Activated CD4-positive, alpha-beta T cell treated with anti-CD3 and anti-CD28 coated beads for 36 hours (primary cell): ENCODE measurements around the gene RAB18. TPM values are rescaled to one million over a fixed set of nuclear protein-coding genes. Genes with fewer than 3 reads are reported as not detected.

Experiments used
- ATAC-seq: fragments of 200-7000 bp; cut with Tn5 transposase; one replicate; pipeline ENCODE4 v1.10.0; 2021; ENCODE audit warnings: mild to moderate bottlenecking, moderate library complexity
- CTCF ChIA-PET: fragments of 350-600 bp; sonication (Branson Sonifier 250); formaldehyde crosslinking; loops from one replicate; lab custom pipeline; 2021; ENCODE audit warnings: antibody characterized with exemption; lab: Charles Lee
- POLR2A ChIA-PET: fragments of 350-600 bp; sonication (Branson Sonifier 250); formaldehyde crosslinking; loops from one replicate; lab custom pipeline; 2021; ENCODE audit warnings: antibody characterized with exemption, inconsistent platforms; lab: Charles Lee
- DNase-seq: peaks from one replicate; pipeline ENCODE4 v3.0.0-alpha.2; 2020
- H3K27ac Mint-ChIP-seq: one replicate; pipeline ENCODE4 v1.8.0; 2021; ENCODE audit warnings: mixed read lengths
- H3K27me3 Mint-ChIP-seq: one replicate; pipeline ENCODE4 v1.8.0; 2021; ENCODE audit warnings: mixed read lengths
- H3K36me3 Mint-ChIP-seq: one replicate; pipeline ENCODE4 v1.8.0; 2021; ENCODE audit warnings: low read depth, mixed read lengths
- H3K4me1 Mint-ChIP-seq: one replicate; pipeline ENCODE4 v1.8.0; 2021; ENCODE audit warnings: mixed read lengths
- H3K4me3 Mint-ChIP-seq: one replicate; pipeline ENCODE4 v1.8.0; 2021; ENCODE audit warnings: mild to moderate bottlenecking, moderate library complexity, mixed read lengths
- H3K9me3 Mint-ChIP-seq: one replicate; pipeline ENCODE4 v1.8.0; 2021; ENCODE audit warnings: low read depth, mixed read lengths
- intact Hi-C, 2 experiments: fragments of 100-400 bp; cut with DNase I in 1 of 2; cut with micrococcal nuclease in 1 of 2; formaldehyde crosslinking; loops; one replicate each; pipeline versions ENCODE4 v1.14.2 to v1.15.1; 2022 to 2024; cut with DNase I, micrococcal nuclease
- total RNA-seq, 2 experiments: library from RNA; stranded (reverse); gene quantifications; one replicate each; pipeline ENCODE4 v1.2.3, GENCODE V29; 2021

The RAB18 gene
- total RNA-seq, 2 experiments from 2014 or later: 44.6 to 49.3 TPM

GRCh38 chr10:27581225-27581624 is 77.1 kb downstream of the RAB18 start:
- CTCF ChIA-PET: interaction anchor here (0.7 kb wide), 1 partner anchor 19 kb away, joined by 3 read pairs; no protein-coding TSS in a partner anchor
- DNase-seq (no peak), ATAC-seq (no peak)
- no peaks in the 10 kb centered on the region for H3K9me3 Mint-ChIP-seq
- H3K4me1 Mint-ChIP-seq: no peaks in the 10 kb centered on the region
- H3K27me3 Mint-ChIP-seq: no peaks in the 10 kb centered on the region
- no peaks in the 10 kb centered on the region for H3K36me3 Mint-ChIP-seq
- POLR2A ChIA-PET: no interaction called here
- intact Hi-C loops: no loop called here
- no peak overlapping the region for H3K4me3 Mint-ChIP-seq
- no peak overlapping the region for H3K27ac Mint-ChIP-seq

- no peak for DNase-seq
- H3K4me1 Mint-ChIP-seq: no peaks in the 10 kb centered on the region
- H3K27ac Mint-ChIP-seq: no peak overlapping the region
- POLR2A ChIA-PET: no interaction called here
- H3K9me3 Mint-ChIP-seq: peaks cover 8% of the 10 kb centered on the region
- H3K4me3 Mint-ChIP-seq: no peak overlapping the region
- no peak for ATAC-seq
- no peaks in the 10 kb centered on the region for H3K36me3 Mint-ChIP-seq
- peaks cover 11% of the 10 kb centered on the region for H3K27me3 Mint-ChIP-seq
- intact Hi-C loops: no loop called here
- CTCF ChIA-PET: no interaction called here
These were observed 80.2 kb downstream of the RAB18 start for GRCh38 chr10:27584302-27584701.

Other genes with a start within 250 kb of the RAB18 start
- under 1 TPM; 0.49 to 0.53 TPM for gene MKX, start 241.5 kb downstream of the RAB18 start, total RNA-seq